HCT116 (cell line): ENCODE results near the gene RHOH.

Experiments
- EZH2 ChIP-seq: fragments of 200-600 bp; sonication (generic); IDR thresholded peaks from 2 replicates; pipeline ENCODE4 v1.6.1; 2017; ENCODE audit warnings: antibody characterized with exemption, mixed run types
- POLR2AphosphoS5 ChIP-seq: IDR thresholded peaks from 2 replicates; pipeline ENCODE4 v1.6.1; 2011; ENCODE audit warnings: mild to moderate bottlenecking, low read depth, low read length, moderate library complexity
- TF ChIP-seq, protein P1 (sequence below), 3 experiments: fragments of 200-600 bp in 1 of 3; sonication (generic) in 1 of 3; IDR thresholded peaks in 2 of 3; conservative IDR thresholded peaks in 1 of 3; 2 replicates each; pipeline ENCODE4 v1.5.1; 2012 to 2017; ENCODE audit warnings: low read depth in 2 of 3, low read length in 2 of 3, antibody characterized with exemption in 1 of 3, borderline replicate concordance in 1 of 3, control low read depth in 1 of 3, mild to moderate bottlenecking in 1 of 3, mixed read lengths in 1 of 3, mixed run types in 1 of 3, moderate library complexity in 1 of 3; ENCODE audit not compliant: insufficient read depth in 1 of 3

DNA sequence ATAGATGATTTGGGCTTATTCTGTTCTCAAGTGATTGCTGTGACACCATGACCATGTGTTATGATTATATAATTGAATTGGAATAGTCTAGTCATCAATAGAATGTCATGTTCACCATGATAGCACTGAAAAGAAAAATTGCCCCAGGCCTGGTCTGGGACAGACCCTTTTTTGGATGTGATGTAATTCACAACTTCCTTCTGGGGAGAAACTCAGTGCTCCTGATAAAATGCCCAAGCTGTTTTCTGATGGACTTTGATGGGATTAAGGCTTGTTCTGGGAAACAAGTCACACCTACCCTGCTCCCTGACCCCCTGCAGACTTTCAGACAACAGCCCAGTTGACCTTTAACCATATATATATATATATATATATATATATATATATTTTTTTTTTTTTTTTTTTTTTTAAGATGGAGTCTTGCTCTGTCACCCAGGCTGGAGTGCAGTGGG, 65.3 kb downstream of the RHOH start:
- no peak for TF ChIP-seq POLR2AphosphoS5
- TF ChIP-seq, protein P1, sequence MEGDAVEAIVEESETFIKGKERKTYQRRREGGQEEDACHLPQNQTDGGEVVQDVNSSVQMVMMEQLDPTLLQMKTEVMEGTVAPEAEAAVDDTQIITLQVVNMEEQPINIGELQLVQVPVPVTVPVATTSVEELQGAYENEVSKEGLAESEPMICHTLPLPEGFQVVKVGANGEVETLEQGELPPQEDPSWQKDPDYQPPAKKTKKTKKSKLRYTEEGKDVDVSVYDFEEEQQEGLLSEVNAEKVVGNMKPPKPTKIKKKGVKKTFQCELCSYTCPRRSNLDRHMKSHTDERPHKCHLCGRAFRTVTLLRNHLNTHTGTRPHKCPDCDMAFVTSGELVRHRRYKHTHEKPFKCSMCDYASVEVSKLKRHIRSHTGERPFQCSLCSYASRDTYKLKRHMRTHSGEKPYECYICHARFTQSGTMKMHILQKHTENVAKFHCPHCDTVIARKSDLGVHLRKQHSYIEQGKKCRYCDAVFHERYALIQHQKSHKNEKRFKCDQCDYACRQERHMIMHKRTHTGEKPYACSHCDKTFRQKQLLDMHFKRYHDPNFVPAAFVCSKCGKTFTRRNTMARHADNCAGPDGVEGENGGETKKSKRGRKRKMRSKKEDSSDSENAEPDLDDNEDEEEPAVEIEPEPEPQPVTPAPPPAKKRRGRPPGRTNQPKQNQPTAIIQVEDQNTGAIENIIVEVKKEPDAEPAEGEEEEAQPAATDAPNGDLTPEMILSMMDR (IDR thresholded peaks at IDR 0.05 in 2 of 3, conservative IDR thresholded peaks at IDR 0.05 in 1 of 3; ENCODE audit: borderline replicate concordance in 1 of 3, insufficient read depth in 1 of 3, low read depth in 2 of 3, low read length in 2 of 3), result no peak
- no peak for TF ChIP-seq EZH2
